NCI-H1105 (cell line): Measurements from ENCODE around the gene GAREM2.

Experiments used
- DNase-seq: peaks from one replicate; lab custom pipeline; 2025; lab: John Stamatoyannopoulos, UW

The GAREM2 gene

GRCh38 chr2:26169681-26170414 lies 3.0 kb upstream of the GAREM2 start:
- DNase-seq: no peak

GRCh38 chr2:26170795-26171194 lies 2.1 kb upstream of the GAREM2 start:
- no peak for DNase-seq

GRCh38 chr2:26172189-26172870 lies 558 bp upstream of the GAREM2 start:
- no peak for DNase-seq

GRCh38 chr2:26173776-26174482 lies 1.0 kb downstream of the GAREM2 start:
- DNase-seq: no peak

GRCh38 chr2:26174691-26175465 lies 2.0 kb downstream of the GAREM2 start:
- DNase-seq: no peak

- no peak for DNase-seq
Observed at GRCh38 chr2:26175466-26176278, 2.8 kb downstream of the GAREM2 start.

GRCh38 chr2:26176279-26176615 lies 3.4 kb downstream of the GAREM2 start:
- no peak for DNase-seq

GRCh38 chr2:26177122-26177521 lies 4.2 kb downstream of the GAREM2 start:
- DNase-seq: no peak

GRCh38 chr2:26178246-26178645 lies 5.4 kb downstream of the GAREM2 start:
- no peak for DNase-seq

GRCh38 chr2:26178746-26179436 lies 6.0 kb downstream of the GAREM2 start:
- DNase-seq: no peak

GRCh38 chr2:26179446-26179913 lies 6.6 kb downstream of the GAREM2 start:
- DNase-seq: no peak

- DNase-seq: no peak
Observed at GRCh38 chr2:26182441-26182840, 9.6 kb downstream of the GAREM2 start.

GRCh38 chr2:26182887-26183630 lies 10.2 kb downstream of the GAREM2 start:
- no peak for DNase-seq

GRCh38 chr2:26184121-26184520 lies 11.2 kb downstream of the GAREM2 start:
- no peak for DNase-seq

- DNase-seq: no peak
Observed at GRCh38 chr2:26184555-26185303, 11.8 kb downstream of the GAREM2 start.

- DNase-seq: no peak
Observed at GRCh38 chr2:26185304-26185928, 12.5 kb downstream of the GAREM2 start.

- DNase-seq: no peak
Observed at GRCh38 chr2:26185954-26186770, 13.3 kb downstream of the GAREM2 start.

- no peak for DNase-seq
Observed at GRCh38 chr2:26187114-26187513, 14.2 kb downstream of the GAREM2 start.
